H4 (cell line): ENCODE results near the gene AAMP. TPM values are rescaled to one million over a fixed set of nuclear protein-coding genes. Genes with fewer than 3 reads are reported as not detected.

Source experiments
- DNase-seq: peaks from one replicate; pipeline ENCODE4 v3.0.0-alpha.2; 2015; ENCODE audit warnings: low spot score
- total RNA-seq: library from RNA; depleted of rRNA; stranded (reverse); fragments of >200 nt; shearing (Covaris generic); gene quantifications from 2 replicates; pipeline ENCODE4 v1.2.3, GENCODE V29; 2014; rRNA removed

Gene AAMP
- total RNA-seq, 1 experiment from 2014 or later: 120 TPM

GRCh38 chr2:218221000-218221399 lies 48.9 kb downstream of the AAMP start:
- DNase-seq: no peak

- no peak for DNase-seq
These were observed 50.0 kb downstream of the AAMP start for GRCh38 chr2:218219934-218220333.

GRCh38 chr2:218218268-218219185 lies 51.4 kb downstream of the AAMP start:
- DNase-seq: no peak

- no peak for DNase-seq
These were observed 52.3 kb downstream of the AAMP start for GRCh38 chr2:218217360-218218267.

- DNase-seq: peak; percentile 88
These were observed 53.1 kb downstream of the AAMP start, which contains the start of gene ARPC2 for GRCh38 chr2:218216674-218217359. Gene ARPC2, plus strand, starts transcription at chr2:218217189. Its CDS starts 282 bp downstream, at chr2:218217471.

- DNase-seq: no peak
These were observed 53.6 kb downstream of the AAMP start for GRCh38 chr2:218216336-218216673.

Other genes starting within 250 kb of the AAMP start
- not detected in 2 replicates for gene RUFY4, start 200.9 kb downstream of the AAMP start, total RNA-seq
- gene CXCR2, start 144.1 kb downstream of the AAMP start, total RNA-seq: not detected in 2 replicates
- gene CXCR1, start 103.2 kb downstream of the AAMP start, total RNA-seq: not detected in 2 replicates
- 264 and 290 TPM in 2 replicates for gene ARPC2, start 52.9 kb downstream of the AAMP start, total RNA-seq
- gene GPBAR1, start 9.1 kb downstream of the AAMP start, total RNA-seq: 0.37 TPM in 1 of 2 replicates, not detected in the other
- 39.6 and 40.2 TPM in 2 replicates for gene PNKD, start 382 bp upstream of the AAMP start, total RNA-seq
- gene TMBIM1, start 22.4 kb upstream of the AAMP start, total RNA-seq: 57.1 and 70.5 TPM in 2 replicates
- not detected in 2 replicates for gene CATIP, start 86.7 kb upstream of the AAMP start, total RNA-seq
- 0.04 and 0.10 TPM in 2 replicates for gene SLC11A1, start 112.1 kb upstream of the AAMP start, total RNA-seq
- gene CTDSP1, start 129.7 kb upstream of the AAMP start, total RNA-seq: 19.7 and 34.1 TPM in 2 replicates
- not detected in 2 replicates for gene VIL1, start 149.0 kb upstream of the AAMP start, total RNA-seq